OCI-LY3 (cell line): Measurements from ENCODE around the gene IFFO2.

Experiments used
- H2AFZ ChIP-seq: fragments of 200-600, 300-600 bp; shearing (Covaris generic); 2 replicates; pipeline ENCODE4 v1.6.0; 2014; ENCODE audit warnings: antibody characterized with exemption, low read depth, low read length
- H3K27ac ChIP-seq: fragments of 200-600, 300-600 bp; sonication (generic); 2 replicates; pipeline ENCODE4 v1.5.1; 2014; ENCODE audit warnings: mild to moderate bottlenecking, low read length, moderate library complexity, mixed read lengths
- H3K27me3 ChIP-seq: fragments of 200-600, 300-600 bp; sonication (generic); 2 replicates; pipeline ENCODE4 v1.6.1; 2014; ENCODE audit warnings: low read depth, low read length, mixed read lengths
- H3K36me3 ChIP-seq: fragments of 200-600, 300-600 bp; sonication (generic); replicated peaks from 2 replicates; pipeline ENCODE3; 2014; ENCODE audit warnings: low read depth, low read length, mixed read lengths
- H3K4me1 ChIP-seq: fragments of 300-600, 200-600 bp; sonication (generic); 2 replicates; pipeline ENCODE4 v1.6.1; 2014; ENCODE audit warnings: low read length, mixed read lengths
- H3K4me2 ChIP-seq: fragments of 200-600, 300-600 bp; sonication (generic); 2 replicates; pipeline ENCODE4 v1.6.1; 2014; ENCODE audit warnings: low read length, mixed read lengths
- H3K4me3 ChIP-seq: fragments of 300-600, 200-600 bp; sonication (generic); 2 replicates; pipeline ENCODE4 v1.5.1; 2014; ENCODE audit warnings: antibody characterized with exemption, mild to moderate bottlenecking, low read length, moderate library complexity
- H3K79me2 ChIP-seq: fragments of 300-600, 200-600 bp; shearing (Covaris generic); 2 replicates; pipeline ENCODE4 v1.6.1; 2014; ENCODE audit warnings: mild to moderate bottlenecking, low read length, mixed read lengths
- H3K9ac ChIP-seq: fragments of 300-600, 200-600 bp; shearing (Covaris generic); 2 replicates; pipeline ENCODE4 v1.6.0; 2014; ENCODE audit warnings: mild to moderate bottlenecking, low read length, moderate library complexity
- H3K9me3 ChIP-seq: fragments of 200-600, 300-600 bp; shearing (Covaris generic); 2 replicates; pipeline ENCODE4 v1.6.1; 2014; ENCODE audit warnings: low read length, mixed read lengths; ENCODE audit not compliant: insufficient read depth
- H4K20me1 ChIP-seq: fragments of 200-600, 300-600 bp; sonication (generic); 2 replicates; pipeline ENCODE4 v1.6.1; 2016; ENCODE audit warnings: low read length, mixed read lengths; ENCODE audit not compliant: insufficient read depth
- CTCF ChIP-seq: fragments of 200-600, 300-600 bp; sonication (generic); IDR thresholded peaks from 2 replicates; pipeline ENCODE4 v1.5.1; 2014; ENCODE audit warnings: antibody characterized with exemption, low read length, low read depth
- EZH2phosphoT487 ChIP-seq: fragments of 200-600 bp; shearing (Covaris generic); IDR thresholded peaks from 2 replicates; pipeline ENCODE4 v1.6.1; 2018; ENCODE audit warnings: antibody characterized with exemption, mixed run types, low read depth

The IFFO2 gene

GRCh38 chr1:18900303-18900841, 56.1 kb downstream of the IFFO2 start:
- H3K9ac ChIP-seq = no peak overlapping the region

GRCh38 chr1:18899363-18900049, 57.0 kb downstream of the IFFO2 start:
- no peak for TF ChIP-seq CTCF
- no peak overlapping the region for H3K9ac ChIP-seq
- H3K27me3 ChIP-seq = no peaks in the 10 kb centered on the region
- no peak overlapping the region for H3K4me2 ChIP-seq
- no peak overlapping the region for H3K27ac ChIP-seq
- H3K4me1 ChIP-seq = no peaks in the 10 kb centered on the region
- H2AFZ ChIP-seq = no peak overlapping the region
- H3K4me3 ChIP-seq = no peak overlapping the region
- no peaks in the 10 kb centered on the region for H4K20me1 ChIP-seq
- H3K9me3 ChIP-seq = no peaks in the 10 kb centered on the region
- H3K36me3 ChIP-seq = no peaks in the 10 kb centered on the region
- no peaks in the 10 kb centered on the region for H3K79me2 ChIP-seq

More at GRCh38 chr1:18900303-18900841, 56.1 kb downstream of the IFFO2 start:
- Histone ChIP-seq H3K36me3 (no peaks in the 10 kb centered on the region), H3K79me2 (no peaks in the 10 kb centered on the region), H3K4me1 (no peaks in the 10 kb centered on the region), H3K27ac (no peak overlapping the region), H3K4me3 (no peak overlapping the region), H4K20me1 (no peaks in the 10 kb centered on the region), H2AFZ (no peak overlapping the region), H3K4me2 (no peak overlapping the region), H3K9me3 (no peaks in the 10 kb centered on the region), H3K27me3 (no peaks in the 10 kb centered on the region)
- TF ChIP-seq EZH2phosphoT487 = no peak
- no peak for TF ChIP-seq CTCF

DNA sequence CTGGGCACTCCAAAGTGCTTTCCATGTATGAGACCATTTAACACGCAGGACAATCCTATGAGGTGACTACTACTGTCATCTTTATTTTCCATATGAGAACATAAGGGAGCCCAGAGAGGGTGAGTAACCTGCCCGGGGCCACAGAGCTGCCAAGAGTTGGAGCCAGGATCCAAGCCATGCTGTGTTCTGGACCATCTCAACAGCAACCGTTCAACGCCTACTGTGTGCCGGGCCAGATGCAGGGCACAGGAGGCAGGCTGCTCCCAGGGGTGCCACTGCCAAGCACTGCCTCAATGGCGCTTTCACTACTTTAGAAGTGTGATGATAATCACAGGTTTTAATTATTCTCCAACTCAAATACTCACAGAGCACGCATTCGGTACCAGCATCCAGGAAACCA, 57.9 kb downstream of the IFFO2 start:
- Histone ChIP-seq H3K27me3 (no peaks in the 10 kb centered on the region), H3K4me3 (no peak overlapping the region), H3K4me2 (no peak overlapping the region), H2AFZ (no peak overlapping the region), H3K9me3 (no peaks in the 10 kb centered on the region), H3K27ac (no peak overlapping the region), H3K9ac (no peak overlapping the region), H3K79me2 (no peaks in the 10 kb centered on the region), H4K20me1 (no peaks in the 10 kb centered on the region), H3K36me3 (no peaks in the 10 kb centered on the region), H3K4me1 (no peaks in the 10 kb centered on the region)
- TF ChIP-seq EZH2phosphoT487 (no peak), CTCF (no peak)

GRCh38 chr1:18895317-18895716, 61.2 kb downstream of the IFFO2 start:
- H3K27ac ChIP-seq = no peak overlapping the region
- H3K36me3 ChIP-seq = no peaks in the 10 kb centered on the region
- H3K79me2 ChIP-seq = no peaks in the 10 kb centered on the region
- H3K9ac ChIP-seq = no peak overlapping the region
- no peak overlapping the region for H2AFZ ChIP-seq
- H3K4me3 ChIP-seq = no peak overlapping the region
- no peak for TF ChIP-seq CTCF
- TF ChIP-seq EZH2phosphoT487 = no peak
- H4K20me1 ChIP-seq = no peaks in the 10 kb centered on the region
- H3K27me3 ChIP-seq = no peaks in the 10 kb centered on the region
- H3K4me2 ChIP-seq = no peak overlapping the region
- no peaks in the 10 kb centered on the region for H3K9me3 ChIP-seq
- H3K4me1 ChIP-seq = no peaks in the 10 kb centered on the region
